HG03280 (cell line): Measurements from ENCODE around the gene ATAD1.
"Not testable (repeated sequence)": the region's sequence is repeated elsewhere in the genome, so short reads cannot be mapped to it uniquely, and the experiment has no call there.

Experiments
- ATAC-seq: cut with Tn5 transposase; IDR thresholded peaks from one replicate; pipeline ENCODE4 v1.9.1; 2021; ENCODE audit warnings: mild to moderate bottlenecking, moderate library complexity; ENCODE audit not compliant: unreplicated experiment

The ATAD1 gene

GRCh38 chr10:87804939-87805569 lies 13.0 kb downstream of the ATAD1 start:
- ATAC-seq: no peak

DNA sequence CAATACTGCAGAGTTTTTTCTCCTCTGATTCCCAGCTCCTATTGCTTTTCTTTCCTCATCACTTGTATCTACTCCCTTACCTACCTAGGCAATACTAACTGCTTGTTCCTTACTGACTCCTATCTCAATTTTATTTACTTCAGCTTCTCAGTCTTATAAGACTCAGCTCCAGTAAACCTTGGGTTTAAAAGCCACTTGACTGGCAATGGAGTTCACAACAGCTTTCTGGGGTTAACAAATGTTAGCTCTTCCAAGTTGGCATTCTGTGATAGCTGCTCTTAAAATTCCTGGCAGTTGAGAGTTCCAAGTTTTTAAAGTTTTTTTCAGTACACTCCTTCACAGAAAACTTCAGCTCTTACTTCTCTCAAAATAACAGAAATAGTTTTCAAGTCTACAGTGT lies 14.2 kb downstream of the ATAD1 start:
- ATAC-seq: no peak

DNA sequence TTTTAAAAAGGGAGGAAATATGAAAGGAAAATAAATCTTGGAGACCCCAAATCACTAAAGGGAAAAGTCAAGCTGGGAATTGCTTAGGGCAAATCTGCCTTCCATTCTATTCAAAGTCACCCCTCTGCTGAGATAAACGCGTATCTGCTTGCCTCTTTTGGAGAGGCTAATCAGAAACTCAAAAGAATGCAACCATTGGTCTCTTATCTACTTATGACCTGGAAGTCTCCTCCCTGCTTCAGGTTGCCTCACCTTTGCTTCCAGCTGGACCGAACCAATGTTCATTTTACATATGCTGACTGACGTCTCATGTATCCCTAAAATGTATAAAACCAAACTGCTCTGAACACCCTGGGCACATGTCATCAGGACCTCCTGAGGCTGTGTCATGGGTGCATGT lies 14.7 kb downstream of the ATAD1 start:
- ATAC-seq: no peak

GRCh38 chr10:87801813-87802435 lies 16.1 kb downstream of the ATAD1 start:
- ATAC-seq: not testable (repeated sequence)

DNA sequence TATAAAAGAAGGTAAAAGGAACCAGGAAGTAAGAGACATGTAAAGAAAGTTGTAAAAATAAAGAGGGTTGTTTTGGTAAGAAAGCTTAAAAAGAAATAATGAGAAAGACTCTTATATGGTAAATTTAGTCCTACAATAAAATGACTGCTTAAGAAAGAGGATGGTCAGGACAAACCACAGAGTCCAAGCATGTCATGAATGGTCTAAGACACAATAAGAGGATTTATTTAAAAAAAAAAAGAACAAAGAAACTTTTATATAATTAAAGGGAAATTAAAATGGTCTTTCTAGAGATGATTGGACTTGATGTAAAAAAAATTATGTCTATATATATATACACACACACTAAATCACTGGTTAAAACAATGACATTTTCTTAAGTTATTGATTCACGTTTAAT lies 18.2 kb downstream of the ATAD1 start:
- ATAC-seq: no peak

DNA sequence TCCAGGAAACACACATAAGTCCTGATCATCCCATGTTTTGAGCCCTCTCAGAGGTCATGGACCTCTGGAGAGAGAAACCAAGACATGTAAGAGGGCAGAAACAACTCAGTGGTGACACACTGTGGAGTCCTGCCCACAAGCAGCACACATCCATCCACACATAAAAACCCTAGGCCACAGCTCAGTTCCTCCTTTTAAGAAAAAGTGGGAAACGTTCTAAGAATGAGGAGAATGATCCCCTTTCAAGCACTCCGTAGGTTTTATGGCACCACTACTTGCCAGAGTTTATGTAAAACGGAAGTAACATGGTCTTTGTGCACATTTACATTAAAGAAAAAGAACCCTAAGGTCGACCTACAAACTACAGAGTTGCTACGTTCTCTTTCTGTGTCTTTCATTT lies 19.9 kb downstream of the ATAD1 start:
- no peak for ATAC-seq

DNA sequence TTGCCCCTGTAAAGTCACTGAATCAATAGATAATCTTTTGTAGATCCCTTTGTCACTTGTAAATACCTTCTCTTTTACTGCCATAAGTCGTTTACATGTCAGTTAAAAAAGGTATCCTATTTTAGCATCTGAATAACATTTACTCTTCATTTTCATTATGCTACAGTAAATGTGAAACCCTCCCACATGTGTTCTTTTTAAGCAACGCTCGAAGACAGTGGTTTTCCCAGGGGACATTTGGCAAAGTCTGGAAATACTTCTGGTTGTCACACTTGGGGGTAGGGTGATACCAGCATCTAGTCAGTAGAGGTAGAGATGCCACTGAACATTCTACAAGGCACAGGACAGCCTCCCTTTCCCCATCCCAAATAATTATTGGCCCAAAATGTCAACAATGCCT lies 23.7 kb downstream of the ATAD1 start:
- no peak for ATAC-seq

DNA sequence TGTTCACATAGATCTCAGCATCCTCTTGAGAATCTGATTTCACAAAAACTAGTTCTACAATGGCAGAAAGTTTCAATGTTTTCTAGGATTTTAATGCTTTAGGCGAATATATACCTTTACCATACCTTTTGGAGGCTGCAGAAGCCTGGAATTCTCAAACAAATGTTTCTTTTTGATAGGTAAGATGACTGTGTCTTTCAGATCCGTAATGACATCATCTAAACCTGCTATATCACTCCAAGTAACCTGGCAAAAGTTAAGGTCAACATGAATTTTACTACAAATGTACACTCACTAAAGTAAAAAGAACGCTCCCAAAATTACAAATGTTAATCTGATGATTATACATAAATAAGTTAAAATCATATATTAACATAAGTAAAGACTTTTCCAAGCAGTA lies 27.8 kb downstream of the ATAD1 start:
- ATAC-seq: no peak

GRCh38 chr10:87786421-87786820 lies 31.6 kb downstream of the ATAD1 start:
- ATAC-seq: no peak

DNA sequence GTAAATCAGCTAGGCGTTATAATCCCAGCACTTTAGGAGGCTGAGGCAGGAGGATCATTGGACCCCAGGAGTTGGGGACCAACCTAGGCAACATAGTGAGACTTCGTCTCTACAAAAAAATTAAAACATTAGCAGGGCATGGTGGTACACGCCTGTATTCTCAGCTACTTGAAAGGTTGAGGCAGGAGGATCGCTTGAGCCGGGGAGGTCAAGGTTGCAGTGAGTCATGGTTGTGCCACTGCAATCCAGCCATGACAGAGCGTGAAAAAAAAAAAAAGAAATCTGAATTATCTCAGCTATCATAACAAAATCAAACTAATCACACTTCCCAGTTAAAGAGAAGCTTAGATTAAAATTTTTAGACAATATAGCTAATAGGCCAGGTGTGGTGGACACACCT lies 35.3 kb downstream of the ATAD1 start:
- no peak for ATAC-seq

DNA sequence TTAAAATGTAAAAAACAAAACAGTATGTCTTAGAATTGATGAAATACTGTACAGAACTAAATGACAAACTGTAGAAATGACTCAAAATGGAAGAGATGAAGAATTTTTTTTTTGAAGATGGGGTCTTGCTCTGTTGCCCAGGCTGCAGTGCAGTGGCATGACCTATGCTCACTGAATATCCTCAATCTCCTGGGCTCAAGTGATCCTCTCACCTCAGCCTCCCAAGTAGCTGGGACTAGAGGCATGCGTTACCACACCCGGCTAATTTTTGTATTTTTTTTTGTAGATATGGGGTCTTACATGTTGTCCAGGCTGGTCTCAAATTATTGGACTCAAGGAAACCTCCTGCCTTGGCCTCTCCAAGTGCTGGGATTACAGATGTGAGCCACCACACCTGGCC lies 36.5 kb downstream of the ATAD1 start:
- ATAC-seq: no peak

DNA sequence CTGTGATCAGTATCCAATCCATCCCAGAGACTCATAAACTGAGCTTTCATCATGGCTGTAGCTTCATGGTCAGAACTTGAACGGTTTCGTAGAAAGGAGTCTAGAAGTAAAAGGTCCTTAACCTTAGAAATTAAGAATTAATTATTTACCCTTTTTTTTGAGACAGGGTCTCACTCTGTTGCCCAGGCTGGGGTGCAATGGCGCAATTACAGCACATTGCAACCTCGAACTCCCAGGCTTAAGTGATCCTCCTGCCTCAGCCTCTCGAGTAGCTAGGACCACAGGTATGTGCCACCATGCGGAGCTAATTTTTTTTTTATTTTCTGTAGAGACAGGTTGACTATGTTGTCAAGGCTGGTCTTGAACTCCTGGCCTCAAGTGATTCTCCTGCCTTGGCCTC lies 41.7 kb downstream of the ATAD1 start:
- no peak for ATAC-seq

GRCh38 chr10:87775766-87776165 lies 42.3 kb downstream of the ATAD1 start:
- ATAC-seq: no peak

DNA sequence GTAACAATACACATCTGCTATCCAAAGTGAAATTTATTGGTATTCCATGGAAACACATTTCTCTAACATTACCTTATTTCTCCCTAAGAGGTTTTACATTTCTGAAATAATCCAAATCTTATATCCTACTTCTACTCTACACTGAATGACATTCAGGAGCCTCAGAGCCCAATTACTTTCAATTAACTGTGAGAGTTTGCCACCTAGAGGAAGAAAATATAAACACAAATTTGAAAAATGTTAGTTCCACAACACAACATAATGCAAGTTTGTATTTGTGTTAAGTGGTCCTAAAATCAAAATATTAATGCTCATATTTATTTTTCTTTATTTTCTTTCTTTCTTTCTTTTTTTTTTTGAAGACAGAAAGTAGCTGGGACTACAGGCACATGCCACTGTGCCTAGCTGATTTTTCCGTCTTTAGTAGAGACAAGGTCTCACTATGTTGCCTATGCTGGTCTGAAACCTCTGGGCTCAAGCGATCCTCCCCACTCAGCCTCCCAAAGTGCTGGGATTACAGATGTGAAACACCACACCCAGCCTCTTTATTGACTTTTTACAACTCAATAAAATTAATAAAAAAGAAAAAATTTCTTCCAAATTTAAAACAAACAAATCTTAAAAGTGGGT lies 46.0 kb downstream of the ATAD1 start:
- ATAC-seq: no peak

- no peak for ATAC-seq
Observed at GRCh38 chr10:87767253-87767652, 50.8 kb downstream of the ATAD1 start.

DNA sequence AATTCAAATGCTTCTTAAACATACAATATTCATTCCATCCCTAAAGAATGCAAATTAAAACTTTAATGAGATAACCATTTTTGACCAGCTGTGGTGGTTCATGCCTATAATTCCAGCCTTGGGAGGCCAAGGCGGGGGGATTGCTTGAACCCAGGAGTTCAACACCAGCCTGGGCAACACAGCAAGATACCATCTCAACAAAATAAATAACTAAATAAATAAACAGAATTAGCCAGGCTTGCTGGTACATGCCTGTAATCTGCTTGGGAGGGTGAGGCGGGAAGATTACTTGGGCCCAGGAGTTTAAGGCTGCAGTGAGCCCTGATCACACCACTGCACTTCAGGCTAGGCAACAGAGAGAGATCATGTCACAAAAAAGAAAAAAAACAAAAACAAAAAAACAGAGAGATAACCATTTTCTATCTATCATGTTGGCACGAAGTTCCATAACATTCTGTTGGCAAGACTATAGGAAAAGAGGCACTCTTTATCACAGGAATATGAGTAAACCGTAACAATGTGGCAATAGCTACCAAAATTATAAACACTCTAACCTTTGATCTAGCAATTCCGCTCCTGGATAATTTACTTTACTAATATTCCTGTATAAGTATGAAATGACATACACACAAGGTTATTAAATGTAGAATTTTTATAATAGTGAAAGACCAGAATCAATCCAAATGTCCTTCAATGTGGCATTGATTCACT lies 52.2 kb downstream of the ATAD1 start:
- no peak for ATAC-seq

DNA sequence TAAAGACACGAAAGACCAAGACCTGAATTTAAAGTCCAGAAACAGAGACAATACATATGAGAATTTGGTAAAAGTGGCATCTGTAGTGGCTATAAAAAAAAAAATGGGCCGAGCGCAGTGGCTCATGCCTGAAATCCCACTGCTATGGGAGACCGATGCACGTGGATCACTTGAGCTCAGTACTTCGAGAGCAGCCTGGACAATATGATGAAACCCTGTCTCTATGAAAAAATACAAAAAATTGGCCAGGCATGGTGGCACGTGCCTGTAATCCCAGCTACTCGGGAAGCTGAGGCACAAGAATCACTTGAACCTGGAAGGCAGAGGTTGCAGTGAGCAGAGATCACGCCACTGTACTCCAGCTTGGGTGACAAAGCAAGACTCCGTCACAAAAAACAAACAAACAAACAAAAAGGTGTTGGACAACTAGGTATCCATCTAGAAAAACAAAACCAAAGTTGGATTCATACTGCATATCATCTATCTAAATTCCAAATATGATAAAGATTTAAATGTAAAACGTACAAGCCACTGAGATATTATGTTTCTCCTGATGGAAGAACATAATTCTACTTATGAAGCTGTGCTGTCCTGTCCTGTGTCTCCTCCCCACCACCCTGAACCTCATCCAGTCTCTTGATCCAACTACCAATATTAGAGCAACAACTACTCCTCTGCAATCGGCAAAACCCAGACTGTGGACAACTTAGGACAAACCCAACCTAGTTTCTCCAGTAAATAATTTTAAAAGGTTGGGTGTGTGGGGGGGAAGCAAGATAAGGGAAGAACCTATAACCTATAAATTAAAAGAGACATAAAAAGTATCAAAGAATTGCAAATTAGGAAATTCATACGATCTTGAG lies 53.7 kb downstream of the ATAD1 start:
- no peak for ATAC-seq

- no peak for ATAC-seq
Observed at GRCh38 chr10:87763086-87763861, 54.8 kb downstream of the ATAD1 start.

DNA sequence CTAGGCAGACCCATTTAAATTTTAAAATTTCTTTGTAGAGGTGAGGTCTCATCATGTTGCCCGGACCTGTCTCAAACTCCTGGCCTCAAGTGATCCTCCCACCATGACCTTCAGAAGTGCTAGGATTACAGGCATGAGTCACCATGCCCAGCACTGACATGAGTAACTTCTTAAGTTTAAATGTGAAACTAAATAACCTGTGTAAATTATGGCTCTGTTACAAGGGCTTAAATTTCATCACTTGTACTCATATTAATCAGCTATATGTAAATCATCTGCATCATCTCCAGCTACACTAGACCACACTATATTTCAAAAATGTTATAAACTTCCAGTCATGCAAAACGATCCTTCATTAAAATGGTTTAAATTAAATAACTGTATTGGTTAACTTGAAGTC lies 56.1 kb downstream of the ATAD1 start:
- peak; percentile 78 for ATAC-seq

- ATAC-seq: no peak
Observed at GRCh38 chr10:87761153-87761552, 56.9 kb downstream of the ATAD1 start.
